Hepatic stellate cell (primary cell): Measurements from ENCODE around the gene NLRP9.

Source experiments
- DNase-seq: peaks from one replicate; pipeline ENCODE4 v3.0.0; 2011; ENCODE audit warnings: low spot score

NLRP9 gene

GRCh38 chr19:55687281-55688201, 50.7 kb downstream of the NLRP9 start:
- no peak for DNase-seq

DNA sequence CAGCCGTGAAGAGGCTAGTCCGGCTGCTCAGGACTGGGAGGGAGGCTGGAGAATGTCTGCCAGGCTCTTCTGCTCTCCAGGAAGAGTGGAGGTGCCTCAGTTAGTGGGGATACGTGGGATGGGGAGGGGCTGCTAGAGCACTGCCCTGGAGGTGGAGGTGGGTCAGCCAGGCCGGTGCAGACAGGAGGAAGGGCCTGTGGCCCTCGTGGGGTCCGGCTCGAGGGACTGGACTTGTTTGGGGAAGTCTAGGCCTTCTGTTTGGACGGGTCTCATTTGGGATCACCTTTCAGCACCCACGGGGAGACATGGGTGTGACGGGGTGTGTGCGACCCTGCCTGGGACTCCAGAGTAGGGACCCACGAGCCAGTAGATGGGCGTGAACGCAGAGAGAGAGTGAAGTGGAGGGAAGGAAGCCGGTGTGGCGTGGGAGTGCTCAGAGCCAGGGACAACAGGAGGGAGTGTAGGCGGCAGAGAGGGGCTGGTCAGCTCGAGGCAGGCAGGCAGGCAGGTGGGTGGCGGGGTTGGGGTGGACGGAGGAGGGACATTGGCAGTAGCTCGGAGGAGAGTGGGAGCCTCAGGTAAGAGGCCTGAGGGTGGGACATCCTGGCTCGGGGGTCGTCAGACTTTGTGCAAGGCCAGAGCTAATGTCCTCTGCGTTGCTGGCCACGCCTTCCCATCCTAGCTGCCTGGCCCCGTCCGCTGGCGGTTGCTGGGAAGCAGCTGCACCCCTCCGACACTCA, 51.7 kb downstream of the NLRP9 start:
- no peak for DNase-seq

DNA sequence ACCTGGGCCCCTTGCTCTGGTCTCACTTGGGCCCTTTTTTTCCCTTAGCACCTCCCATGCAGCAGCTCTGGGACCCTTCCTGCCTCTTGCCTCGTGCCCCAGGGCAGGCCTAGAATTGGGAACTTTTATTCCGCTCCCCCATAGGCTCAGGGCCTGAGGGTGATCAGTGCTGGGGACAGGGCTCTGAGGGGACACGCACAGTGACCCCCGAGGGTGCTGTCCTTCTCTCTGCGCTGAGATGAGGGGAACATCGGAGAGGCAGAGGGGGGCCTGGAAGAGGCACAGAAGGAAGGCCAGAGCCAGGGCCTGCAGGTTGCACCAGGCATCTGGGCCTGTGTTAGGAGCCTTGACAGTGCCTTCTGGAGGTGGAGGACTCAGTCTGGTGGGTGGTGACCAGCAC, 52.4 kb downstream of the NLRP9 start:
- DNase-seq, result no peak

DNA sequence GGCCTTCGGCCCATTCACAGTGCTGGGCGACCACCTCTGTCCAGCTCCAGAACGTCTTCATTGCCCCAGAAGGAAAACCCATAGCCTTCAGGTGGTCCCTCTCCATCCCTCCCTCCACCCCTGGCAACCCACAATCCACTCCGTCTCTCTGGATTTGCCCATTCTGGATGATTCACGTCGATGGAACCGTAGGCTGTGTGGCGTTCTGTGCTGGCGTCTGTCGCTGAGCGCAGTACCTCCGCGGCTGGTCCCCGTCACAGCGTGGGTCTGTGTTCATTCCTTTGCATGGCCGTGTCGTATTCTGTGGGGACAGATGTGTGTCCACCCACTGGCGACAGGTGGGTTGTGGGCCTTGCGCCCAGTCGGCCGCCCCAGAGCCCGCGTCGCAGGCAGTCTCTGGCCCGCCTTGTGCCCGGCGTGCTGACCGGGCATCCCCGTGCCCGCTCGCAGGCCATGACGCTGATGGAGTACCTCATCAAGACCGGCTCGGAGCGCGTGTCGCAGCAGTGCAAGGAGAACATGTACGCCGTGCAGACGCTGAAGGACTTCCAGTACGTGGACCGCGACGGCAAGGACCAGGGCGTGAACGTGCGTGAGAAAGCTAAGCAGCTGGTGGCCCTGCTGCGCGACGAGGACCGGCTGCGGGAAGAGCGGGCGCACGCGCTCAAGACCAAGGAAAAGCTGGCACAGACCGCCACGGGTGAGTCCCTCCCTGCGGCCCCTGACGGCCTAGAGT, 53.1 kb downstream of the NLRP9 start:
- DNase-seq, result no peak

DNA sequence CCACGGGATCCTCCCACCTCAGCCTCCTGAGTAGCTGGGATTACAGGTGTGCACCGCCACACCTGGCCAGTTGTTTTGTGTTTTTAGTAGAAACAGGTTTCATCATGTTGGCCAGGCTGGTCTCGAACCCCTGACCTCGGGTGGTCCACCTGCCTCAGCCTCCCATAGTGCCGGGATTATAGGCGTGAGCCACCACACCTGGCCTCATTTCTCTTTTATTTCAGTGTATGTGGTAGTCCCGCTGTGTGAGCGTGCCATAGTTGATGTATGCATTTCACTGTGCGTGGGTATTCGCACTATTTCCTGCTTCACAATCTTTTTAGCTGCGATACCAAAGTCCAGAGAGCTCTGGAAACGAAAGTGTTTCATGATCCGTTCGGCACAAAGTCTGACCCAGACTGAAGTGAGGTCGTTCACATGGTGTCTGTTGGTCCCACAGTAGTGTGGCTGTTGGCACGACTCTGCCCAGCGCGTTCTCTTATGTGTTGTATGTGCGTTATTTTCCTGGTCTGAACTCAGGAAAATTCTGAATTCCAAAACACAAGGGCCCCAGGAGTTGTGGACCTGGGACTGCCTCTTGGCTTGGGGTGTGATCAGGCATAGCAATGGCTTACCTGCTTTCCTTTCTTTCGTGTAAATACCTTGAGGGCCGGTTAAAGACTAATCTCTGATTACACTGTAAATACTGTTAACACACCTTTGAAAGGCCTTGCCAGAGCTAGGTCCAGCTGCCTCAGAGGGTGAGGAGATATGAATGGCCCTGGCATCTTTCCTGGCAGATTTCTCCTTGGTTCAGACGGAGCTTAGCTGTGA, 54.5 kb downstream of the NLRP9 start:
- no peak for DNase-seq

DNA sequence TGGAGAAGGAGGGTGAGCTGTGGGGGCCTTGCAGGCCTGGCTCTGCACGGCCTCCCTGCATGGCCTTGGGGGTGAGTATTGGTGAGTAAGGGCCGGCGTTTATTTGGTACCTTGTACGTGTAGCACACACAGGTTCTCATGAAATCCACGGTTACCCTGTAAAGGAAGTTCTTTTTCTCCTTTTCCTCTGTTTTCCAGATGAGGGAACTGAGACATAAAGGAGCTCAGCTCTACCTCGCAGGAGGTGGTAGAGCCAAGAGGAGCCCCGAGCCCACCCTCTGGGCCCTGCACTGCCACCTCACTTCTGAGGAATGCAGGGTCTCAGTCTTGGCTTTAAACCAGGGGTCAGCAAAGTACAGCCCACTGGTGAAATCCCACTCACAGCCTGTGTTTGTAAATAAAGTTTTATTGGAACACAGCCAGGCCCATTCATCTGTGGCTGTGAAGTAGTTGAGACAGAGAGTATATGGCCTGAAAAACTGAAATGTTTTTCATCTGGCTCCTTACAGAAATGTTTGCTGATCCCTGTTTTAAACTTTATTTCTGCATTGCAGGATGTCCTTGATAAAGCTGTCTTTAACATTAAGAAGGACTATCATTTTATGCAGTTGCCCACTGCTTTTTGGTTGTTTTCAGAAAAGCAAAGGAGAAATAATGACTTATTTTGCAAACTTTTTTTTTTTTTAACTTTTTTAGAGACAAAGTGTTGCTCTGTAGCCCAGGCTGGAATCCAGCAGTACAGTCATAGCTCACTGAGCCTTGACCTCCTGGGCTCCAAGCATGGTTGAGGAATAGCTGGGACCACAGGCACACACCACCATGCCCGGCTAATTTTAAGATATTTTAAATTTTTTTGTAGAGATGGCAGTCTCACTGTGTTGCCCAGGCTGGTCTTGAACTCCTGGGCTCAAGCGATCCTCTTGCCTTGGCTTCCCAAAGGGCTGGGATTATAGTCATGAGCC, 56.8 kb downstream of the NLRP9 start:
- DNase-seq, result no peak

- DNase-seq, result no peak
These were observed 57.7 kb downstream of the NLRP9 start for GRCh38 chr19:55680339-55681130.

GRCh38 chr19:55679343-55680257, 58.6 kb downstream of the NLRP9 start:
- DNase-seq, result no peak

- DNase-seq, result no peak
These were observed 60.0 kb downstream of the NLRP9 start for GRCh38 chr19:55678121-55678671.

- no peak for DNase-seq
These were observed 60.6 kb downstream of the NLRP9 start for GRCh38 chr19:55677572-55678028.

DNA sequence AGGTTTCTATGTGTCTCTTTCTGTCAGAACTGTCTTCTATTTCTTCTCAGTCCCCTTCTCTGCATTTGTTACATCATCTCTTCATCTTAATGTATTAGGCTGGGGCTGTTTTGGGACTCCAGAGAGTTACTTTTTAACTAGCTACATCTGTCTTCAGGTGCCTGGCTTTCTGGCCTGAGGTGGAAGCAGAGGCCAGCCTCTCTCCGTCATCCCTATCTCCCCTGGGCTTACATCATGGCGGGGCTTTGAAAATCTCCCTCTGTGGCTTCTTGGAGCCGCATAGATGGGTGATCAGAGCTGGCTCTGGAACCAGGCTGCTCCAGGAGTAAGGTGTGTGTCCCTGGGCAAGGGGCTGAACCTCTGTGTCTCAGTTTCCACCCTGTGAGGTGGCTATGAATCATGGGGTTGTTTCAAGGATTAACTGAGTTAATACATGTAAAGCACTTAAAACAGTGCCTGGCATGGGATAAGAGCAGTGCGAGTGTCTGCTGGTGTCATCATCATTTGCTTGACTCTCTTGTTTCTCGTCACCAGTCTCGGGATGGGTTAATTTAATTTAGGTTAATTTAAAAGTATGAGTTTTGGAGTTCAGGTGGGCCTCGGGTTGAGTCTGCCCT, 61.2 kb downstream of the NLRP9 start:
- no peak for DNase-seq

DNA sequence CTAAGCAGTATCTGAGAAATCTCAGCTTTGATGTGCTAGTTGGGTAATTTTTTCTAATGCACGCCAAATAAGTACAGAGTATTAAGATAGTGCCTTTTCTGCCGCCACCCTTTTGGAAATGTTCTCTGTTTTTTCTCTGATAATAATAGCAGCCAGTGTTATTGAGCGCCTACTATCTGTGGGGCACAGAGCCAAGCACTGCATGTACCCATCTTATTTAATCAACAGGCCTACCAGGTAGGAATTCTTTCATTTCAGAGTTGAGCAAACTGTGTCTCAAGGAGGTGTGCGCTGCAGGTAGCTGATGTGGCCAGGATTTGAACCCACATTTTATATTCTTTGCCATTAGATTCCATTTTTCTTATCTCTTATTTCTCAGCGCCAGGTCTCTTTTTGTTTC, 61.8 kb downstream of the NLRP9 start:
- DNase-seq, result no peak

GRCh38 chr19:55675661-55676354, 62.4 kb downstream of the NLRP9 start:
- no peak for DNase-seq

- peak; percentile 98 for DNase-seq
These were observed 63.2 kb downstream of the NLRP9 start, which contains the start of gene EPN1 for GRCh38 chr19:55674841-55675660. EPN1 (plus strand) TSS chr19:55675226; CDS start chr19:55678628, 3,402 bp downstream.

DNA sequence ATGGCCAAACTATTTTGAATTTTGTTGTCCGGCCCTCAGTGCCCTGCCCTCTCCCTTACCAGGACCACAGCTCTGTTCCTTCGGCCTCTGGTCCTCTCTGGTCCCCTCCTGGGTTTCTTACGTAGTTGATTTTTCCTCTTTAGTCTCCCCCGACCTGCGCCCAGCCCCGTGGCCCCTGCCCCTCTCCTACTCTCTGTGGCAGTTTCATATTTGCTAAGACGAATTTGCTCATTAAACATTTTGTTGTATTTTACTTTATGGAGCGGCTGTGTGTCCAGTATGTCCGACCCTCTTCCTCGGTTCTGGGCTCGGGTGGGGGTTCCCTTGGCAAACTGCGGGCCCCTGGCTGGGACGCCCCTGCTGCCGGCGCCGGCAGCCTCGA, 63.8 kb downstream of the NLRP9 start:
- no peak for DNase-seq

DNA sequence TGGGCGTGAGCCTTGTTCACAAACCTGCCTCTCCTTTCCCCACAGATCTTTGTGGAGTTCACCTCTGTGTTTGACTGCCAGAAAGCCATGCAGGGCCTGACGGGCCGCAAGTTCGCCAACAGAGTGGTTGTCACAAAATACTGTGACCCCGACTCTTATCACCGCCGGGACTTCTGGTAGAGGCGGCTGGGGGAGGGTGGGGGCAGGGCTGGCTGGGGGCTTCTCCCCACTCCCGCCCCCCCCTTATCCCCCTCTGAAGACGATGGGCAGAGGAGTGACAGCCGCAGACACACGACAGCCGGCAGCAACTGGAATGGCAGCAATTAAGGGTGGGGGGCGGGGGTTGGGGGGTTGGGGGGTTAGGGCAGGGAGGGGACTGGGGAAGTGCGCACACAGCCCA, 64.3 kb downstream of the NLRP9 start:
- DNase-seq, result no peak
